GM19467 (cell line): ENCODE measurements around the gene CDC40.
"Not testable (repeated sequence)": the region's sequence is repeated elsewhere in the genome, so short reads cannot be mapped to it uniquely, and the experiment has no call there.

ENCODE experiments used
- ATAC-seq: cut with Tn5 transposase; IDR thresholded peaks from one replicate; pipeline ENCODE4 v1.9.1; 2021; ENCODE audit warnings: mild to moderate bottlenecking, moderate library complexity; ENCODE audit not compliant: unreplicated experiment

Gene CDC40

DNA sequence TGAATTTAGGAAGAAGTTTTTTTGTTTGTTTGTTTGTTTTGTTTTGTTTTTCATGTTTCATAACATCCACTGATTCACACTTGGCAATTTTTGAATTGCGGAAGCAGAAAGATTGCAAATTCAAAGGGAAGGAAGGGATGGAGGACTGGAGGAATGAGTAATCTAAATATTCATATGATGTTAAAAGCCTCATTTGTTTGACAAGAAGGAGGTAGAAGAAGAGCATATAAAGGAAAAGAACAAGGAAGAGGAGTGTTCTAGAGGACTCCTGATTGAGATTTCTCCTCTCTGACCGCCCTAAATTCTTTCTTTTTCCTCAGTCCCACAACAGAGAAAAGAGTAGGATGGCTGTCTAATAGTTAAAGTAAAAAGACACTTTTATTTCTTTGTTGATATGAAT lies 89.4 kb downstream of the CDC40 start:
- no peak for ATAC-seq

DNA sequence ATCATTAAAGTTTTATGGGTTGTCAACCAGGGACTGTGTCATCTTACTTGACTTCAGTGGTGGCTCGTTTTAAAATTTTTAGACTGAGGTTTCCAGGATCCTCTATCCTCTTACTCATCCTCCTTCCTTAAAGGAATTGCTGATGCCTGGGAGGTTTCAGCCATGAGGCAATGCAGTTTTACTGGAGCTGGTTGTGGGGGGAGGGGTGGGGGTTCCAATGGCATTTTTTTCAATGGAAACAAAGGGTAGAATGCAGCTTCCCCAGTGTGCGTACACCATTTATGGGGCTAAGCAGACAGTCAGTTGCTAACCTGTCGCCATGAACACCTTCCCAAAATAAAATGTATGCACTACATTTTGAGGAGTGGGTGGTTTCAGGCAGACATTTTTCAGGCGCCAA lies 89.9 kb downstream of the CDC40 start:
- no peak for ATAC-seq

DNA sequence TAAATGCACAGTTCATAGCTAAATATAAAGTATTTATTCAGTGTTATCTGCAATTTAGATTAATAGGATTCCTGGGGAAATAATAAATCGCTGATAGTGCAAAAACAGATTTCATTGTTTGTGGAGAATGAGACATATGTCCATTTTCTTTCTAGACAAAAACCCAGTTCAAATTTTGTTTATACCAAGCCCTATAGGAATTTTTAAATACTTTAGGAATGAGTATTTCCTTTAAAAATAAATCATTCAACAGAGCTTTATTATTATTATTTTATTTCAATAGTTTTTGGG lies 91.5 kb downstream of the CDC40 start:
- no peak for ATAC-seq

DNA sequence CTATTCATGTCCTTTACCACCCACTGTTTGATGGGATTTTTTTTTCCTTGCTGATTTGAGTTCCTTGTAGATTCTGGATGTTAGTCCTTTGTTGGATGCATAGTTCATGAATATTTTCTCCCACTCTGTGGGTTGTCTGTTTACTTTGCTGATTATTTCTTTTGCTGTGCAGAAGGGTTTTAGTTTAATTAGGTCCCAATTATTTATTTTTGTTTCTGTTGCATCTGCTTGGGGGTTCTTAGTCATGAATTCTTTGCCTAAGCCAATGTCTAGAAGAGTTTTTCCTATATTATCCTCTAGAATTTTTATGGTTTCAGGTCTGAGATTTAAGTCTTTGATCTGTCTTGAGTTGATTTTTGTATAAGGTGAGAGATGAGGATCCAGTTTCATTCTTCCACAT lies 92.6 kb downstream of the CDC40 start:
- ATAC-seq: not testable (repeated sequence)

DNA sequence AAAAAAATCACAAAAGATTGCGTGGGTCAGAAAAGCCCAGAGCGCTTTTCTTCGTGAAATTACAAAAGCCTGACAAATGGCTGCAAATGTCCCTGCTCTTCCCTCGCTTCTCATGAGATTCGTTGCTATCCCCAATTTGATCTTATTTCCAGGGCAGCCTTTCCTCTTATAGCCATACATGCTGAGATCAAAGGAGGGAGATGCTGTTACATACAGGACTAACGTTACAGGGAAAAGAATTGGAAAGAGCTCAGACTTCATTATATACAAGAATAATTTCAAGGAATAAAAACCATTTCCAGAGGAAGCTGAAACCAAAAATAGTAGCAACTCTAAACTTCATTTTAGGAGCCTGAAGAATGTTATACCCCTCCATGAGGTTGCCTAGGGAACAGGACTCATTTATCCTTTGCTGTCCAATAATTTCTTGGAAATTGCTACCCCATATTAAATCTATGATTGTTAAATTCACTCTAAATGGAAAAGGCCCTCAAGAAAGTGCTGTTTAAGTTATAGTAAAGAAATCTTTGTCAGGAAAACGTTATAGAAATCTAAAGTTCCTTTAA lies 97.0 kb downstream of the CDC40 start:
- ATAC-seq: no peak
